Hippocampal formation (tissue), 2 donors: ENCODE data around the gene KRTAP6-1.

Experiments used
- DNase-seq, 2 donors: peaks; one replicate each; lab custom pipeline; 2025; lab: John Stamatoyannopoulos, UW

The KRTAP6-1 gene, protein sequence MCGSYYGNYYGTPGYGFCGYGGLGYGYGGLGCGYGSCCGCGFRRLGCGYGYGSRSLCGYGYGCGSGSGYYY

DNA sequence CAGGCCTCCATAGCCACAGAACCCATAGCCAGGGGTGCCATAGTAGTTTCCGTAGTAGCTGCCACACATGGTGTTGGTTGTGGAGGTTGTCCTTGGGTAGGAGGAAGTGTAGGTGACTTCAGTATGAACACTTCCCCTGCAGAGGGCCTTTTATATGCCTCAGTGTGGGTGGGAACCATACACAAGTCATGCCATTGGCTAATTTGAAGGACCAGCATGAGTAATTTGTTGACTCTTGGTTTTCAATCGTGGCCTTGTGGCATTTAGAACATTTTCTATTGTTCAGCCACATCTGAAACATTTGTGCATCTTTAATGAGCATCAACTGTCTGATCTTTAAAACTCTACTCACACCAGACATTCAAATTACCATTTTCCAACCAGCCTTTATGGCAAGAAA lies at the start of gene KRTAP6-1:
KRTAP6-1 (minus strand) TSS at position 95 of the 400 bp plus-strand sequence; CDS start at position 69, 26 bp downstream.
- no peak for DNase-seq

- no peak for DNase-seq
Observed at GRCh38 chr21:30652891-30653290, 39.2 kb upstream of the KRTAP6-1 start.

GRCh38 chr21:30646904-30647414 lies 33.2 kb upstream of the KRTAP6-1 start:
- no peak for DNase-seq

DNA sequence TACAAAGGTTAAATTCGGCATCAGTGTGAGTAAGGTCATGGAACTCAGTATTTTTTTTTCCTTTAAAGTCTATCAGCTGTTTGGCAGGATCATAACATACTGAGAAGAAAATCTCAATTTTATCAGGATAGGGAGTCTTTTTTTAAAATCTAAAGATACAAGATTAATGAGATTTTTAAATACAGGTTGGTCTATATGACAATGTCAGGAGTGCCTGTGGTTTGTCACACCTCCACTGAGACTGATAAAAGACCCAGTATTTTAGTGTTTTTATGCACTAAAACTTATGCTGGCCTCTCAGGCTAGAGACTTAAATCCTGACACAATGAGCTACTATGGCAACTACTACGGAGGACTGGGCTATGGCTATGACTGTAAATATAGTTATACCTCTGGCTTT lies 28.8 kb upstream of the KRTAP6-1 start, which contains the start of gene KRTAP20-3:
KRTAP20-3 (plus strand) TSS at position 301 of the 400 bp plus-strand sequence.
- no peak for DNase-seq

- no peak for DNase-seq
Observed at GRCh38 chr21:30638686-30639085, 25.0 kb upstream of the KRTAP6-1 start.

DNA sequence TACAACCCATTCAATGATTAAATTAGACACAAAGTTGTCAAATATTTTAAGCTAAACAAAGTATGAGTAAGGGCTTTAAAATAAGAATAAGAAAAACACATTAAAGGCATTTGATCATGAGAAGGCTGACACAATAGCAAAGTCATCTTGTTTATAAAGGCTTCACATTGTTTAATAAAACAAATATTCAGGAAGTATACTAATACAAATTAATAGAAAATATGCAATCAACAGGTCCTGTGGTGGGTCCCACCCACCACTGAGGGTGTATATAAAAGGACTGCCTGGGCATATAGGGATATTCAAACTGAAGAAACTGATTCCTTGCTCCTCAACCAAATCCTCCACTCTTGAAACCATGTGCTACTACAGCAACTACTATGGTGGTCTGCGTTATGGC lies 21.2 kb upstream of the KRTAP6-1 start, which contains the start of gene KRTAP20-2:
KRTAP20-2 (plus strand) TSS at position 301 of the 400 bp plus-strand sequence; CDS start at position 359, 58 bp downstream.
- DNase-seq, result no peak

GRCh38 chr21:30629200-30629599 lies 15.5 kb upstream of the KRTAP6-1 start:
- DNase-seq, result no peak

DNA sequence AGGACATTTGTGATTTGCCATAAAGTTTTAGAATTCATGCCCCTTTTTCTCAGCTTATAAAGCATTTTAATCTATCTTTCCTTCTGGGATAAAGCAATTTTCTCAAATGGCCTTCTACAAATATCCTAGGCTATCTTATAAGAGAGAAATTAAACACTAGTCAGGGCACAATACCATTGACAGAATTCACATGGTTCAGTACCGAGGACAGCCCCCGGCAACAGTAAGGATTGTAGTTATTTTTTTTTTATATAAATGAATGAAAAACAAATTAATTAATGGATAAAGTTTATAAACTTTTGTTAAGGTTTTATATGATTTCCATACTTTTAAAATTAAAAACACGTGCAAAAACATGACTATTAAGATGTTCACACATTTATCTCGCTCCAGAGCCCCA lies 14.4 kb upstream of the KRTAP6-1 start:
- DNase-seq, result no peak

- no peak for DNase-seq
Observed at GRCh38 chr21:30625449-30626165, 11.9 kb upstream of the KRTAP6-1 start.

DNA sequence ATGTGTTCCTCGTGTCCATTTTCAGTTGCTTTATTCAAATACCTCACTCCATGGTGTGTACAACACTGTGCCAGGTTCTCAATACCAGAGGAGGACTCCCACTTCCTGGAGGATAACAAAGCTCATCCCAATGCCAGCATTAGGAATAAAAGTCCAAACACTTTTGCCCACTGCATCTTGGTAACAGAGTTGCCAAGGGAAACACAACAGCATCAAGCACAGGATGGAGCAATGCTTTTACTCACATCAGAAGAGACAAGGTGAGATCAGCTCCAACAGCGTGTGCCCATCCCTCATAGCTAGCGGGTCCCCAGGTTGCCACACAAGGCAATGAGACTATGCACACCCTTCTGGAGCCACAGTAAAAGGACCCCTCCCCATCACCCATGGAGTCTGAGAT lies 9.6 kb upstream of the KRTAP6-1 start:
- no peak for DNase-seq

DNA sequence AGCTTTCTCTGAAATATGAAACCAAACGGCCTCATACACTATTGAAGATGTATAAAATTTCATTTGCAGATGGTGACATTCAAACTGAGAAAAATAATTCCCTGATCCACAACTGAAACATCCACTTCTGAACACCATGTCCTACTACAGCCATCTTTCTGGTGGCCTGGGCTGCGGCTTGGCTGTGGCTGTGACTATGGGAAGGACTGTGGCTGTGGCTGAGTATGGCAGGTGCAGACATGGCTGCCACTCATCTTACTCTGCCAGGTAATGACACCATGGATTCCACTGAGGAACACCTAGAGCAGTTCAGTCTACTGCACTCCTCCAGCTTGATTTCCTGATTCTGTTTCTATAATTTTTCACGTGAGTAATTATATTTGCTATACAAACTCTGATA lies 6.8 kb upstream of the KRTAP6-1 start, which contains the start of gene KRTAP20-4:
KRTAP20-4 (plus strand) TSS at position 106 of the 400 bp plus-strand sequence.
- no peak for DNase-seq

GRCh38 chr21:30620080-30620479 lies 6.3 kb upstream of the KRTAP6-1 start:
- no peak for DNase-seq

DNA sequence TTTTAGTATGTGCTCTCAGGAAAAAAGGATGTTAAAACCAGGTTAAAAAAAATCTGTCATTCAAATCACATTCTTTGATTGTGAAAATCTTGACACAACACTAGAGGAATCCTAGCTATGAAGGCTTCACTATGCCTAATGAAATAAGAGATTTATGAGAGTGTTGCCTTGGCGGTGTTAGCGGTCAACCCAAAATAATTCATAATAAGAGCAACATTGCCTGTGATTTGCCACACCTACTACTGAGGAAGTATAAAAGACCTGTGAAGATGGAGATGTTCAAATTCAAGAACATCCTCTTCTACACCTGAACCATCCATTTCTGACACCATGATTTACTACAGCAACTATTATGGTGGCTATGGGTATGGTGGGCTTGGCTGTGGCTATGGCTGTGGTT lies 2.4 kb upstream of the KRTAP6-1 start, which contains the start of gene KRTAP20-1:
KRTAP20-1 (plus strand) TSS at position 301 of the 400 bp plus-strand sequence; CDS start at position 331, 30 bp downstream.
- DNase-seq, result no peak

GRCh38 chr21:30615199-30615598 lies 1.5 kb upstream of the KRTAP6-1 start:
- DNase-seq, result no peak

DNA sequence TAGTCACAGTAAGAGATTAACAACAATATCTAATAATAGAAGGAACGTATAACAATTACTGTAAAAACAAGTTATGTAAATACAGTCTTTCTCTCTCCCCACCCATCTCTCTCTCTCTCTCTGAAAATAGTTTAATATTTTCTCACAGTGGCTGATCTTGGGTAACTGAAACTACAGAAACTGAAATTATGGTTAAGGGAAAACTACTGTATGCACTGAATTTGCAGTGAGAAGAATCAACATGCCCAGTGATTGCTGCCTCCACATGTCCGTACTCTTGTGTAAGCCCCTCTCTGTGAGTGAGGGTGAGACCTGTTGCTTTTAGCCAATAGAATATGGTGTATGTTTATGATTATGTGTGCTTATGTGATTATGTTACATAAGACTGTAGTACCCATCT lies 1.6 kb downstream of the KRTAP6-1 start:
- no peak for DNase-seq

DNA sequence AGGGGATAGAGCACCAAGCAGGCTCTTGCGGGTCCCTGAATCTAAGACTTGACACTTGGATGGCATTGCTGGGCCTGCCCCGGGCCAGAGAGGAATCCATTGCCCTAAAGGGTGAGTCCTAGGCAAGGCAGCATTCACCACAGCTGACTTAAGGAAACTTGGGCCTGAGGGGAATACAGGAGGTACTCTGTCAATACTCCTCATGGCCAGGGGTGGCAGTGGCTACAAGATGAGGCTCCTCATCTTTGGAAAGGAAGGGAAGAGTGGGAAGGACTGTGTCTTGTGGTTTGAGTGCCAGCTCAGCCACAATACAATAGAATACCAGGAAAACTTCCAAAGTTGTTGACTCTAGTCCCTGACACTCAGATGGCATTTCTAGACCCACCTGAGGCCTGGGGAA lies 7.8 kb downstream of the KRTAP6-1 start:
- no peak for DNase-seq

DNA sequence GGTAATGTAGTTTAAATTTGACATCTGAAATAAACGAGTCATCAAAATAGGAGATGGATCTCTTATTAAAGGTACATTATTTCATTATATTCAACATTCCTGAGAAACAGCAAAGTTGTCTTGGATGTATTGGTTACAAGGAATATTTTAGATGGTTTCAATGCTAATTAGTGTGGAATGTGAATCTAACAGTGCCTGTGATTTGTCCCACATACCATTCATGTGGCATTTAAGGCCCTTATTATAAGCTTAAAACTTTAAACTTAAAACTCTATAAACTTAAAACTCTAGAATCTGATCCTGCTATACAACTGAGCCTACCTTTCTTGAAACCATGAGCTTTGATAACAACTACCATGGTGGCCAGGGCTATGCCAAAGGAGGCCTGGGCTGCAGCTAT lies 12.9 kb downstream of the KRTAP6-1 start, which contains the start of gene KRTAP22-1:
KRTAP22-1 (plus strand) TSS at position 301 of the 400 bp plus-strand sequence.
- no peak for DNase-seq

DNA sequence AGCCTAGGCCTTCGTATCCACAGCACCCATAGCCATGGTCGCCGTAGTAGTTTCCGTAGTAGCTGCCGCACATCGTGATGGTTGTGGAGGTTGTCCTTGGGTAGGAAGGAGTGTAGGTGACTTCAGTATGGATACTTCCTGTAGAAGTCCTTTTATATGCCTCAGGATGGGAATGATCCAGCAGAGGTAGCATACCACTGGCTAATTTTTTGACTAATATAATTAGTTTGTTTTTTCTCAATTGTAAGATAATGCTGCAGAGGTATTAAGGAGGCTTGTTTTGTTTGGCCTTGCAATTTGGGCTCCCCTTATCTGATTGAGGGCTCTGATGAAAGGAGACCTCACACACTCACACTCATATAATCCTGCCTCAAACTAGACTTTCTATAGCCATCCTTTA lies 14.9 kb downstream of the KRTAP6-1 start, which contains the start of gene KRTAP6-2:
KRTAP6-2 (minus strand) TSS at position 101 of the 400 bp plus-strand sequence; CDS start at position 73, 28 bp downstream.
- no peak for DNase-seq

- no peak for DNase-seq
Observed at GRCh38 chr21:30592140-30592539, 21.6 kb downstream of the KRTAP6-1 start, which contains the start of gene KRTAP6-3. KRTAP6-3 (plus strand) TSS chr21:30592440; CDS start chr21:30592446, 6 bp downstream.

- DNase-seq, result no peak
Observed at GRCh38 chr21:30590297-30590696, 23.4 kb downstream of the KRTAP6-1 start, which contains the start of gene KRTAP22-2. KRTAP22-2 (minus strand) TSS chr21:30590397.

DNA sequence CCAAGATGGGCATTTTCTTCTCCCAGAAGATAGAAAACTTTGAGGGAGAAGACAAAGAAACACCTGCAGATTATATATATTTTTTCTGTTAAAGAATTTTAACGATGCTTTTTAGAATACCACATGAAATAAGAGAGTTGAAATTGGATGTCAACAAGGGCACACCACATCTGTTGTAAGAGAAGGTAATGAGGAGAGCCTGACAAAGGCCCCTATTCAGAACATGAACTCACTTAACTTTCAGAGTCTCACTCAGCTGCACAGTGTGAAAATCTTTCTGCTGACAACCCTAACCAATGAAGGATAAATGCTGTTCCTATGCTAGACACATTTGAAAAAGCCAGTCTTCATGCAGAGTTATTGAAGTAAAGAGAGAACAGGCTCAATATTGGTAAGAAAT lies 30.9 kb downstream of the KRTAP6-1 start:
- no peak for DNase-seq

DNA sequence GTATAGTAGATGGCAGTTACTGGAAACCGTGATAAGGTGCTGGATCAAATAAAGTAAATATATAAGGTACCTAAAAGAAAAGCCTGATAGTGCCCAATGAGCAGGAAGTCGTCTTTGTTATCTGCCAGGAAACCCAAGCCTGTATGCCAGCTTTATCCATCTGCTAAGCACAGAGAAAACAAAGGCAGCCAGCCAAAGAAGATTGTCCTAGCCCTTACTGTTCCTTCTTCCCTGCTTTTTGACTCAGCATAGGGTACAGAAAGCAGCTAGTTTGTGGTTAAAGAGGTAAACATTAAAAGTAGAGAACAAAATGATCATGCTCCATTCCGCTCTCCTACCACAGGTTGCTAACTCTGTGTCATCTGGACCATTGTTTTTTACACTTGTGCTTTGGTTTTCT lies 33.6 kb downstream of the KRTAP6-1 start:
- DNase-seq, result no peak

- DNase-seq, result no peak
Observed at GRCh38 chr21:30579346-30579745, 34.4 kb downstream of the KRTAP6-1 start.
